HPDE6-E6E7 (cell line): ENCODE measurements around the gene NFATC4.

Source experiments
- DNase-seq: peaks from one replicate; pipeline ENCODE4 v3.0.0; 2011; ENCODE audit warnings: missing footprints; ENCODE audit errors: extremely low spot score

NFATC4 gene

DNA sequence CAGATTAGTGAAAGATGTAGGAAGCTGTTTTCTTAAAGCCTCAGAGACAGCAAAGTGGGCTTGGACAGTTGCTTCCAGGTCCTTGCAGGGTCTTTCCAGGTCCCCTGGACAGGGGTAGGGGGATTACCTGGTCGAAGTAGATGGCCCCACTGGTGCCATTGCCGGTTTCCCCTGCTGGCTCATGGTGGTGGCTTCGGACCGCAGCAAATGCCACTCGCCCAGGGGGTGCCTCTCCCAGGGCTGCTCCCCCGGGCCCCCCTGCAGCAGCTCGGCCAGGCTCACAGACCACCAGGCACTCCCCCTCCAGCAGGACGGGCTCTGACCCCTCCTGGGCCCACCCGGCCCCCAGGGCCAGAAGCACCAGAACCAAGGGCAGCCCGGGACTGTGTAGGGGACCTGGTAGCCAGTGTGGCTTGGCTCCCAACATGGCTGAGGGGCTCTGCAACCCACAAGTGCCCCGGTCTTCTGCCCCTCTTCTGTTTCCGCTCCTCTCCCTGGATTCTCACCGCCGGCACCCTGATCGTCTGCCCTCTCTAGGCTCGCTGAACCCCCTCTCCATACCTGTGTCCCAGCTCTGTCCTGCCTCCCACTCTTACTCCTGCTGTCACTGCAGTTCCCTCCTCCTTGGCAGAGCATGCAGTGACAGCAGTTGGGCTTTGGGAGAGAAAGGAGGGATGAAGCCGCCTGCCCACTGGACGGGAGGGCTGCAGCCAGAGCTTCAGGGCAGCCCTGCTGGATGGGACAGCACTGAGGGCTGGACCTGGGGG lies 60.8 kb downstream of the NFATC4 start:
- DNase-seq, result no peak
